HEK293T (cell line): ENCODE results near the gene TNFAIP6.

ENCODE experiments used
- CTCF ChIA-PET: fragments of 350-600 bp; formaldehyde crosslinking; extraction: SDS; loops from one replicate; lab custom pipeline; 2021; ENCODE audit warnings: antibody characterized with exemption, inconsistent platforms; lab: Yijun Ruan, JAX
- POLR2A ChIA-PET: fragments of 350-600 bp; formaldehyde crosslinking; extraction: SDS; loops from one replicate; lab custom pipeline; 2020; ENCODE audit warnings: antibody characterized with exemption, inconsistent platforms; lab: Yijun Ruan, JAX
- DNase-seq: peaks from one replicate; pipeline ENCODE4 v3.0.0; 2012; ENCODE audit warnings: mixed read lengths; ENCODE audit errors: extremely low spot score
- ARNT ChIP-seq: fragments of 450-650 bp; IDR thresholded peaks from 2 replicates; pipeline ENCODE4 v1.6.1; 2017; ENCODE audit warnings: mild to moderate bottlenecking
- BHLHE40 ChIP-seq: fragments of 450-650 bp; IDR thresholded peaks from 2 replicates; pipeline ENCODE4 v1.6.1; 2016; ENCODE audit warnings: mild to moderate bottlenecking, moderate library complexity, borderline replicate concordance
- CTBP1 ChIP-seq: fragments of 450-650 bp; IDR thresholded peaks from 2 replicates; pipeline ENCODE4 v1.6.1; 2016; ENCODE audit warnings: borderline replicate concordance
- ELF4 ChIP-seq: fragments of 450-650 bp; IDR thresholded peaks from 2 replicates; pipeline ENCODE4 v1.6.1; 2017; ENCODE audit warnings: antibody characterized with exemption
- FOXA1 ChIP-seq: fragments of 450-650 bp; IDR thresholded peaks from 2 replicates; pipeline ENCODE4 v1.6.1; 2016; ENCODE audit warnings: mild to moderate bottlenecking
- FOXK2 ChIP-seq: fragments of 450-650 bp; IDR thresholded peaks from 2 replicates; pipeline ENCODE4 v1.6.1; 2016; ENCODE audit warnings: mild to moderate bottlenecking
- FOXM1 ChIP-seq: fragments of 450-650 bp; IDR thresholded peaks from 2 replicates; pipeline ENCODE4 v1.6.1; 2017; ENCODE audit warnings: mild to moderate bottlenecking, borderline replicate concordance
- HDGF ChIP-seq: fragments of 450-650 bp; IDR thresholded peaks from 2 replicates; pipeline ENCODE4 v1.6.1; 2017; ENCODE audit warnings: antibody characterized with exemption, borderline replicate concordance
- L3MBTL2 ChIP-seq: fragments of 450-650 bp; conservative IDR thresholded peaks from 2 replicates; pipeline ENCODE4 v1.6.1; 2016; ENCODE audit warnings: mild to moderate bottlenecking
- LEF1 ChIP-seq: fragments of 450-650 bp; IDR thresholded peaks from 2 replicates; pipeline ENCODE4 v1.6.1; 2017; ENCODE audit warnings: mild to moderate bottlenecking, borderline replicate concordance
- NFRKB ChIP-seq: fragments of 450-650 bp; IDR thresholded peaks from 2 replicates; pipeline ENCODE4 v1.6.1; 2016; ENCODE audit warnings: mild to moderate bottlenecking, moderate library complexity
- SP1 ChIP-seq: fragments of 450-650 bp; IDR thresholded peaks from 2 replicates; pipeline ENCODE4 v1.6.1; 2017
- SUZ12 ChIP-seq: fragments of 450-650 bp; IDR thresholded peaks from 2 replicates; pipeline ENCODE4 v1.6.1; 2016; ENCODE audit warnings: mild to moderate bottlenecking
- TARDBP ChIP-seq: fragments of 450-650 bp; IDR thresholded peaks from 2 replicates; pipeline ENCODE4 v1.6.1; 2016
- ZNF384 ChIP-seq: fragments of 450-650 bp; IDR thresholded peaks from 2 replicates; pipeline ENCODE4 v1.6.1; 2016
- TF ChIP-seq, protein P1 (sequence below): fragments of 450-650 bp; IDR thresholded peaks from 2 replicates; pipeline ENCODE4 v1.6.1; 2016

Gene TNFAIP6

DNA sequence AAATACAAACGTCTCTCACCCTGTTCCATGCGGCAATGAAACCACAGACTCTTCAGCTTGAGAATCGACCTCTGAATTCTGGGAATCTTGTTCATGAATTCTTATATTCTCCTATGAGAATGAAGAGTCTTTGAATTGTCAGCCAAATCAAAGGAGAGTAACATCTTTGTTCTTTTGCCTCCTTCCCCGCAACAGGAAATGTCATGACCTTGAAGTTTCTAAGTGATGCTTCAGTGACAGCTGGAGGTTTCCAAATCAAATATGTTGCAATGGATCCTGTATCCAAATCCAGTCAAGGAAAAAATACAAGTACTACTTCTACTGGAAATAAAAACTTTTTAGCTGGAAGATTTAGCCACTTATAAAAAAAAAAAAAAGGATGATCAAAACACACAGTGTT is 21.8 kb downstream of the TNFAIP6 start:
- no peak for TF ChIP-seq HDGF
- TF ChIP-seq, protein P1, sequence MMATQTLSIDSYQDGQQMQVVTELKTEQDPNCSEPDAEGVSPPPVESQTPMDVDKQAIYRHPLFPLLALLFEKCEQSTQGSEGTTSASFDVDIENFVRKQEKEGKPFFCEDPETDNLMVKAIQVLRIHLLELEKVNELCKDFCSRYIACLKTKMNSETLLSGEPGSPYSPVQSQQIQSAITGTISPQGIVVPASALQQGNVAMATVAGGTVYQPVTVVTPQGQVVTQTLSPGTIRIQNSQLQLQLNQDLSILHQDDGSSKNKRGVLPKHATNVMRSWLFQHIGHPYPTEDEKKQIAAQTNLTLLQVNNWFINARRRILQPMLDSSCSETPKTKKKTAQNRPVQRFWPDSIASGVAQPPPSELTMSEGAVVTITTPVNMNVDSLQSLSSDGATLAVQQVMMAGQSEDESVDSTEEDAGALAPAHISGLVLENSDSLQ: no peak
- no peak for TF ChIP-seq NFRKB
- no peak for TF ChIP-seq BHLHE40
- no peak for TF ChIP-seq SUZ12
- no peak for TF ChIP-seq FOXM1
- TF ChIP-seq L3MBTL2: no peak
- no peak for TF ChIP-seq SP1
- TF ChIP-seq FOXK2: no peak
- no peak for TF ChIP-seq ARNT
- no peak for TF ChIP-seq LEF1
- no peak for TF ChIP-seq TARDBP
- TF ChIP-seq FOXA1: no peak
- TF ChIP-seq ZNF384: no peak
- TF ChIP-seq CTBP1: no peak
- no peak for TF ChIP-seq ELF4
- DNase-seq: no peak
- ChIA-PET CTCF (no interaction called here), POLR2A (no interaction called here)

DNA sequence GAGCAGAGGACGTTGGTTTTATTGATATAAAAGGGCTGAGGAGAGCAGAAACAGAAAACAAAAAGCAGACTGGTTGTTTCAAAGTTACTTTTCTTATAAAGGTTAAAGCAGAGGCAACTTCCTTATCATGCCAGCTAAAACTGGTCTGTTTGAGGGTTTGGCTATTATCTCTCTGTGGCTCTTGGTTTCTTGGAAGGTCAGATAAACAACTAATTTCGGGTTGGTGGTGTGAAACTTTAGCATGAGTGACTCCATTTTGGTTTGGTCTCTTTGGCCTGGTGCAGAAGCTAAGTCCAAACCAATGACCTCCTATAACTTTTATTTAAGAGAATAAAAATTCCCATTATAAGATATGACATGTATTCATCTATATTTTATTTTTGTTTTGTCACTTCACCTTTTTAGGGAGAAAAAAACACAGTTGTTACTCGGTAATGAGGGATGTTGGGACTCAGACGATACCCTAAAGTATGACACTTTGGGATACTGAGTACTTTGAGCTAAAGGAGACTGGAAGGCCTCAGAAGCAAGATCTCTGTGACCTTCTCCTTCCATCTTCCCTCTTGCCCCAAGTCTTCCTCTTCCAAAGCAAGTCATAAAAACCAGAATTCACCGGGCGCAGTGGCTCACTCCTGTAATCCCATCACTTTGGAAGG is 23.3 kb downstream of the TNFAIP6 start:
- DNase-seq: no peak
- ChIA-PET POLR2A (no interaction called here), CTCF (interaction anchor here (1.2 kb wide), 1 partner anchor 11 kb away, joined by 3 read pairs; no protein-coding TSS in a partner anchor)
- TF ChIP-seq BHLHE40 (no peak), FOXA1 (no peak), LEF1 (no peak), ZNF384 (no peak), FOXM1 (no peak), L3MBTL2 (no peak), ARNT (no peak), FOXK2 (no peak)
- TF ChIP-seq, protein P1: no peak

GRCh38 chr2:151381266-151381665 is 23.9 kb downstream of the TNFAIP6 start:
- TF ChIP-seq TARDBP: no peak
- no peak for TF ChIP-seq FOXA1
- no peak for TF ChIP-seq BHLHE40
- no peak for TF ChIP-seq LEF1
- no peak for TF ChIP-seq SUZ12
- no peak for TF ChIP-seq FOXM1
- no peak for TF ChIP-seq ZNF384
- no peak for TF ChIP-seq ARNT
- TF ChIP-seq CTBP1: no peak
- TF ChIP-seq ELF4: no peak
- TF ChIP-seq NFRKB: no peak
- TF ChIP-seq HDGF: no peak
- TF ChIP-seq, protein P1: no peak
- no peak for TF ChIP-seq L3MBTL2
- no peak for TF ChIP-seq SP1
- TF ChIP-seq FOXK2: no peak
- CTCF ChIA-PET: interaction anchor here (1.2 kb wide), 1 partner anchor 10 kb away, joined by 3 read pairs; no protein-coding TSS in a partner anchor
- POLR2A ChIA-PET: no interaction called here
- DNase-seq: no peak

- TF ChIP-seq BHLHE40: no peak
- TF ChIP-seq TARDBP: no peak
- TF ChIP-seq HDGF: no peak
- no peak for TF ChIP-seq ARNT
- TF ChIP-seq FOXM1: no peak
- TF ChIP-seq ELF4: no peak
- no peak for TF ChIP-seq L3MBTL2
- ChIA-PET POLR2A (no interaction called here), CTCF (no interaction called here)
- DNase-seq: no peak
Measured at GRCh38 chr2:151388011-151388410, 30.6 kb downstream of the TNFAIP6 start.

DNA sequence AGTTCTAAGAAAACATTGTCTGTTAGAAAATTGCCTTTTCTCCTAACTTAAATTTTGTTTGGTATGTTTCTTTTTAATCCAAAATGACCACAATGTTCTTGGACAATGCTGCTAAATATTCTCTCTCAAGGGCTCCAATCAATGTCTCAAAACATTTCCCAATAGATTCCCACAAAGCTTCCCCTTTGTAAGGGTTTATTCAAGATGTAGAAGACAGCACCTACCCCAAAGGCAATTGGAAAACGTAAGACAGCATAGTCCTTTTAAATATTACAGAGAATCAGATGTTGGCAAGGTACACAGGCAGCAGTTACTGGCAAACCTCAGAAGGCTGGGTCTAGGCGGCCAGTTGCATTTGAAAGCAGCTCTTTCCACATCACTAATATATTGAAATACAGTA is 34.0 kb downstream of the TNFAIP6 start:
- ChIA-PET POLR2A (no interaction called here), CTCF (interaction anchor here (1.5 kb wide), 1 partner anchor 11 kb away, joined by 3 read pairs; no protein-coding TSS in a partner anchor)
- no peak for TF ChIP-seq L3MBTL2
- no peak for TF ChIP-seq ARNT
- DNase-seq: no peak

DNA sequence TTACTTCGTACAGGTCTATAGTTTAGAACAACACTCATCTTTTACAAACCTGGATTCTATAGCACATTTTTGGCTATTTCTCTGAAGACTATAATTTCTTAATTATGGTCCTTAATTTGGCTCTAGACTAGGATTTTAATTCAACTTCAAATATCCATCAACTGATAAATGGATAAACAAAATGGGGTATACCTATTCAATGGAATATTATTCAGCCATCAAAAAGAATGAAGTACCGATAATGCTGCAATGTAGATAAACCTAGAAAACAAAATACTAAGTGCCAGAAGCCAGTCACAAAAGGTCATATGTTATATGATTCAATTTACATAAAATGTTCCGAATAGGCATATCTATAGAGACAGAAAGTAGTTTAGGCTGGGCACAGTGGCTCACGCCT is 37.1 kb downstream of the TNFAIP6 start:
- no peak for DNase-seq
- TF ChIP-seq ZNF384: no peak
- no peak for TF ChIP-seq FOXA1
- TF ChIP-seq ELF4: no peak
- no peak for TF ChIP-seq TARDBP
- TF ChIP-seq HDGF: no peak
- no peak for TF ChIP-seq NFRKB
- no peak for TF ChIP-seq SP1
- TF ChIP-seq LEF1: no peak
- TF ChIP-seq FOXM1: no peak
- TF ChIP-seq FOXK2: no peak
- TF ChIP-seq ARNT: no peak
- TF ChIP-seq, protein P1: no peak
- TF ChIP-seq SUZ12: no peak
- TF ChIP-seq CTBP1: no peak
- TF ChIP-seq BHLHE40: no peak
- ChIA-PET CTCF (interaction anchor here (0.6 kb wide), 1 partner anchor 9 kb away, joined by 3 read pairs; no protein-coding TSS in a partner anchor), POLR2A (no interaction called here)
